Endometrial microvascular endothelial cells (primary cell): ENCODE results near the gene TMED1. TPM values are rescaled to one million over a fixed set of nuclear protein-coding genes. Genes with fewer than 3 reads are reported as not detected.

ENCODE experiments used
- in situ Hi-C: cut with HindIII; loops from 2 replicates; pipeline ENCODE4 v1.10.0; 2017; ENCODE audit warnings: low sequenced_read_pairs, low pct_unique_long_range_greater_than_20kb; ENCODE audit errors: inconsistent ontology term
- total RNA-seq: library from RNA; depleted of rRNA; stranded (reverse); fragments of >200 nt; gene quantifications from one replicate; pipeline ENCODE4 v1.2.3, GENCODE V29; 2015; ENCODE audit errors: inconsistent ontology term

The TMED1 gene
- total RNA-seq, 1 donor from 2014 or later, result 52.4 TPM

DNA sequence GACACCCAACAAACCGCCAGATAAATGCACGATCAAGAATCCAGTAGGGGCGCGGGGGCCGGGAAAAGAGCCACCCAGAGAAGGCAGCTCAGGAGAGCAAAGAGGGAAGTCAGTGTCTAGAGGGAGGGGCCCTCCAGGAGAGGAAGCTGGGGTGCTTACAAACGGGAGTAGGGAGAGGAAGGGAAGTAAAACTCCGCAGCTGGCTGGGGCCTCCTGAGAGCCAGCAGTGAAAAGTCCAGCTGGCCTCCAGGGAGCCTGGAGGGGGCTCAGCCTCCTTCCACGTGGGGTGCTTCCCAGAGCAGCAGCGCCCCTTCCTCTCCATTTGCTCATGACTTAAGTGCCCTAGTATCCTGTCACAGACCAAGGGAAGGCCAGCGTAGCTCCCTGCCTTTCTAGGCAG, 51.8 kb downstream of the TMED1 start:
- in situ Hi-C loops, result no loop called here

DNA sequence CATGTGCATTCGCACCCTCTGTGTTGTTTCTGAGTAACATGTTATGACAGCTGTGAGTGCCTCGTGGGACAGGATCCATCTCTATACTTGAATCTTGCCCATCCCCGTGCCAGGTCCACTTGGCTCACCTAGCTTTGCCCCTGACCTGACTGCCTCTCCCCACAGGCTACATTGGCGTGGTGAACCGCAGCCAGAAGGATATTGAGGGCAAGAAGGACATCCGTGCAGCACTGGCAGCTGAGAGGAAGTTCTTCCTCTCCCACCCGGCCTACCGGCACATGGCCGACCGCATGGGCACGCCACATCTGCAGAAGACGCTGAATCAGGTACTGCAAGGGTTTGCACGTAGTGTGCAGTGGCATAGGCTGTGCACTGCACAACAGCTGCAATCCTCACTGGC, 53.2 kb downstream of the TMED1 start:
- in situ Hi-C loops, result no loop called here

Other genes with a start within 250 kb of the TMED1 start
- gene AP1M2, start 248.9 kb downstream of the TMED1 start, total RNA-seq, result not detected
- gene SLC44A2, start 210.7 kb downstream of the TMED1 start, total RNA-seq, result 70.4 TPM
- 173 TPM for gene ILF3, start 181.9 kb downstream of the TMED1 start, total RNA-seq
- 39.6 TPM for gene QTRT1, start 134.8 kb downstream of the TMED1 start, total RNA-seq
- gene DNM2, start 118.1 kb downstream of the TMED1 start, total RNA-seq, result 110 TPM
- gene C19orf38, start 12.2 kb upstream of the TMED1 start, total RNA-seq, result not detected
- 45.3 TPM for gene CARM1, start 35.3 kb upstream of the TMED1 start, total RNA-seq
- gene YIPF2, start 92.4 kb upstream of the TMED1 start, total RNA-seq, result 47.9 TPM
- 32.8 TPM for gene TIMM29, start 92.6 kb upstream of the TMED1 start, total RNA-seq
- 113 TPM for gene SMARCA4, start 124.8 kb upstream of the TMED1 start, total RNA-seq